HEK293T (cell line): ENCODE data around the gene XIRP1.

ENCODE experiments used
- ARNT ChIP-seq: fragments of 450-650 bp; IDR thresholded peaks from 2 replicates; pipeline ENCODE4 v1.6.1; 2017; ENCODE audit warnings: mild to moderate bottlenecking
- BHLHE40 ChIP-seq: fragments of 450-650 bp; IDR thresholded peaks from 2 replicates; pipeline ENCODE4 v1.6.1; 2016; ENCODE audit warnings: mild to moderate bottlenecking, moderate library complexity, borderline replicate concordance
- ELF4 ChIP-seq: fragments of 450-650 bp; IDR thresholded peaks from 2 replicates; pipeline ENCODE4 v1.6.1; 2017; ENCODE audit warnings: antibody characterized with exemption
- FOXA1 ChIP-seq: fragments of 450-650 bp; IDR thresholded peaks from 2 replicates; pipeline ENCODE4 v1.6.1; 2016; ENCODE audit warnings: mild to moderate bottlenecking
- FOXK2 ChIP-seq: fragments of 450-650 bp; IDR thresholded peaks from 2 replicates; pipeline ENCODE4 v1.6.1; 2016; ENCODE audit warnings: mild to moderate bottlenecking
- FOXM1 ChIP-seq: fragments of 450-650 bp; IDR thresholded peaks from 2 replicates; pipeline ENCODE4 v1.6.1; 2017; ENCODE audit warnings: mild to moderate bottlenecking, borderline replicate concordance
- L3MBTL2 ChIP-seq: fragments of 450-650 bp; conservative IDR thresholded peaks from 2 replicates; pipeline ENCODE4 v1.6.1; 2016; ENCODE audit warnings: mild to moderate bottlenecking
- NFRKB ChIP-seq: fragments of 450-650 bp; IDR thresholded peaks from 2 replicates; pipeline ENCODE4 v1.6.1; 2016; ENCODE audit warnings: mild to moderate bottlenecking, moderate library complexity
- SP1 ChIP-seq: fragments of 450-650 bp; IDR thresholded peaks from 2 replicates; pipeline ENCODE4 v1.6.1; 2017
- SUZ12 ChIP-seq: fragments of 450-650 bp; IDR thresholded peaks from 2 replicates; pipeline ENCODE4 v1.6.1; 2016; ENCODE audit warnings: mild to moderate bottlenecking
- TARDBP ChIP-seq: fragments of 450-650 bp; IDR thresholded peaks from 2 replicates; pipeline ENCODE4 v1.6.1; 2016
- ZNF384 ChIP-seq: fragments of 450-650 bp; IDR thresholded peaks from 2 replicates; pipeline ENCODE4 v1.6.1; 2016

- TF ChIP-seq SP1 (no peak), BHLHE40 (no peak), ELF4 (no peak), SUZ12 (no peak), FOXM1 (no peak), NFRKB (no peak), FOXK2 (no peak), TARDBP (no peak), ZNF384 (no peak), FOXA1 (no peak), ARNT (no peak), L3MBTL2 (no peak)
These were observed 49.1 kb downstream of the XIRP1 start for GRCh38 chr3:39143051-39143885.
